HG03378 (cell line): ENCODE results near the gene CHID1.

Experiments used
- ATAC-seq: cut with Tn5 transposase; IDR thresholded peaks from one replicate; pipeline ENCODE4 v1.9.1; 2021; ENCODE audit warnings: mild to moderate bottlenecking, moderate library complexity; ENCODE audit not compliant: unreplicated experiment

The CHID1 gene

GRCh38 chr11:933142-933851, 22.7 kb upstream of the CHID1 start:
- no peak for ATAC-seq

GRCh38 chr11:932435-932834, 21.8 kb upstream of the CHID1 start:
- no peak for ATAC-seq

- no peak for ATAC-seq
Measured at GRCh38 chr11:931385-931784, 20.8 kb upstream of the CHID1 start.

DNA sequence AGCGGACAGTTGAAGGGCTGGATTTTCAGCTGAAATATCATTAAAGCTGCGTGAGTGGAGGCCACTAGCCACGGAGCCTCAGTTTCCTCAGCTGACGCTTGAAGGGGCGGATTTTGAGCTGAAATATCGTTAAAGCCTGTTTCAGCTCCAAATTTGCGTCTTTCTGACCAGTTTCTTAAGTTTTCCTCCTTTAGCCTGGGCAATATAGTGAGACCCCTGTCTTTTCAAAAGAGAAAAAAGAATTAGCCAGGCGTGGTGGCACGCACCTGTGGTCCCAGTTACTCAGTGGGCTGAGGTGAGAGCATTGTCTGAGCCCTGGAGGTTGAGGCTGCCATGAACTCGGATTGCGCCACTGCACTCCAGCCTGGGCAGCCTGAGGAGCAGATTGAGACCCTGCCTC, 18.8 kb upstream of the CHID1 start:
- no peak for ATAC-seq

DNA sequence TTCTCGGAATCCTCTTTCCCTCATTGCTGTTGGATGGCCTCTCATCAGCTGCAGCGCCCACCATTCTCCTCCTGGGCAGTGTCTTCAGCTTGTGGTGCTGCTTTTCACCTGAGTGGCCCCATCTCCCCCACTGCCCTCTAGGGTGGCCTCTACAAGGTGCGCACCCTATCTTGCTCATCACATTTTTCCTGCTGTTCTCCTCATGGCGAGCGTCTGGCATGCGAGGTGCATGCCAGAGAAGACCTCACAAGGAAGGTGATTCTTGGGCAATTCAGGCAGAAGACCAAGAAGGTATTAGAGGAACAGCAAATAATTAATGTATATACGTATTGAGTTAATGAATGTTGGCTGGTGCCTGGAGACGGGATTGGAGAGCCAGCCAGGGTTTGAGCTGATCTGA, 18.2 kb upstream of the CHID1 start:
- ATAC-seq = no peak

DNA sequence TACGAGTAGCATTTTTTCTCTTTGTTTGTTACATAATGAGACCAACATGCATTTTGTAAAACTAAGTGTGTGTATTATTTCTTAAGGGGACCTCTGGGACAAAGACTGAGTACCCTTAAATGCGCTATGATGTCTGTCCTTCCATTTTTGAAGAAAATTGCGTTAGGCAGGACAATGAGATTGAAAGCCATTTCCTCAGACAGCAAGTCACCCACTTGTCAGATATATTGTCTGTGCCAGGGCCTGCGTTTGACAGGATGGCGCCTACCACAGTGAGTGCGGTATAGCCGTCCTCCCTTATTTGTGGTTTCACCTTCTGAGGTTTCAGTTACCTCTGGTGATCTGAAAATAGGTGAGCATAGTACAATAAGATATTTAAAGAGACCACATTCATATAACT, 17.3 kb upstream of the CHID1 start:
- no peak for ATAC-seq

- ATAC-seq = no peak
Measured at GRCh38 chr11:926341-926916, 15.8 kb upstream of the CHID1 start.

DNA sequence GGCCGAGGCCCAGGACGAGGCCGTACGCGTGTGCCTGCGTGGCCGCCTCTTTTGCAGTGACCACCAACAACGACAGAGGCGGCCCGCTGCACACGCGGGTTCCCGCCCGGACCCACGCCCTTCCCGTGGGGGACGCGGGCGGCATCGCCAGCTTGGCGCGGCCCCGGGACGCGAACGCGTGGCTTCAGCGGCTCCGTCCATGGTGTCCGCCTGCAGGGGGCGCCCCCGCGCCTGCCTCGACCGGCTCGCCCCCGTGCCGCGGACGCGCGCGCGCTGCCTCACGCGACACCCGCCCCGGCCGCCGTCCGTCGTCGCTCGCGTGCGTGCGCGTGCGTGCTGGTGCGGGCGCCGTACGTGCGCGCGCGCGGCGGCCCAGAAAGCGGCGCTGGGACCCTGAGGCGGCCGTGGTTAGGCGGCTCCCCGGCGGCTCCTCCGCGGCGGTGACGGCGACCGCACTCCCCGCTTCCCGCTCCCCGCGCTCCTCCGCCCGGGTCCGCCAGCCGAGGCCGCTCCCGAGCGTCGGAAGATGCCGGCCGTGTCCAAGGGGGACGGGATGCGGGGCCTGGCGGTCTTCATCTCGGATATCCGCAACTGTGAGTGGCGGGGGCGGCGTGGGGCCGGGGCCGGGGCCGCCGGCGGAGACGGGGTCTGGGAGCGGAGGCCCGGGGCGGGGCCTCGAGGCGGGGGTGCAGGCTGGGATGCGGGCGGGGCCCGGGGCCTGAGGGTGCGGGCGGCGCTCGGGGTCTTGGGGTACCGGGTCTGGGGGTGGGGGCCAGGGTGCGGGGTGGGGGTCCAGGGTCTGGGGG, 15.1 kb upstream of the CHID1 start, which contains the start of gene AP2A2:
Gene AP2A2, plus strand, starts transcription at position 375 of the 806 bp plus-strand sequence. Its CDS starts 152 bp downstream, at position 527.
- no peak for ATAC-seq

- ATAC-seq = no peak
Measured at GRCh38 chr11:925158-925495, 14.5 kb upstream of the CHID1 start.

- ATAC-seq = no peak
Measured at GRCh38 chr11:924406-925157, 14.0 kb upstream of the CHID1 start.

DNA sequence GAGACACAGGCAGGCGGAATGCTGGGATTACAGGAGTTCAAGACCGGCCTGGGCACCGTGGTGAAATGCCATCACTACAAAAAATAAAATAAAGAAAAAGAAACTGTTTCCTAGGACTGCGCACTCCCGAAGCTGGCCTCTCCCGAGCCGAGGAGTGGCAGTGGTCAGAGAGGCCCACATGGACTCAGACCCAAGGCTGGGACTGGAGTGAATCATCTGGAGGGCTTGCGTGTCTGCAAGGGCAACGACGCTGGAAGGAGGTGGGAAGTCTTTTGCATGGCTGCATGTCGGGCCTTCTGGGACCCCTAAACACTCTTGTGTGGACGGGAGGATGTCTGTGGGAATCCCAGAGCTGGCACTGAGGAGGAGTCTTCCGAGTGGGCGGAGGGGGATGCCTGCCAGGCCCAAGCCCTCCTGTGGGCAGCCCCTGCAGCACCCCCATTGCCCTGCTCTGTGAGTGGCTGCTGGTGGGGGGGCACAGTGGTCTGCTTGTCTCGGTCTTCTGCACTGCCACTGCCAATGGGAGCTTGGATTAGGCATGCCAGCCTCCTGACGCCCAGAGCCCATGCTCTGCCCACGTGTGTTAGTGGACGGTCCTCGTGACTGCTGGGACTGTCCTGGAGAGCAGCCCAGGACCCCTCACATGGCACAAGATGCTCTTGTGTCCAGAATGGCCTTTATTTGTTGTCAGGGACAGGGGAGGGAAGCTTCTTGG, 13.2 kb upstream of the CHID1 start:
- ATAC-seq = no peak

- ATAC-seq = no peak
Measured at GRCh38 chr11:921921-922678, 11.5 kb upstream of the CHID1 start.

DNA sequence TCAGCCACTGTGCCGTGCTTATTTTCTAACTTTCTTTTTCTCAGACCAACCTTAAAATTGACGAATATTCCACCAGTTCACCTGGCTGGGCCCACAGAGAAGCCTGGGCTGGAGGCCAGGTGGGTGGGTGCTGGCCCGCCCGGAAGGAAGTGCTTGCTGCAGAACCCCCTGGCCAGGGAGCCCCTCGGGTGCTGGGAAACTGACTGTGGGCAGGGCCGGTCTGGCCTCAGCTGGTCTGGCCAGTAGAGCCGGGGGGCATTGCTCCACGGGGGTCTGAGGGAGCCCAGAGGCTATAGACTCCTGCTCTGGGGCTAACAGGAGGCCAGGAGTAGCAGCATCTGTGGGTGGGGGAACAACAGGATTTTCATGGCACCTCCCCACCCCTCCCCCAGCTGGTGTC, 6.8 kb upstream of the CHID1 start:
- ATAC-seq = no peak

GRCh38 chr11:914747-915501, 4.3 kb upstream of the CHID1 start:
- ATAC-seq = no peak

DNA sequence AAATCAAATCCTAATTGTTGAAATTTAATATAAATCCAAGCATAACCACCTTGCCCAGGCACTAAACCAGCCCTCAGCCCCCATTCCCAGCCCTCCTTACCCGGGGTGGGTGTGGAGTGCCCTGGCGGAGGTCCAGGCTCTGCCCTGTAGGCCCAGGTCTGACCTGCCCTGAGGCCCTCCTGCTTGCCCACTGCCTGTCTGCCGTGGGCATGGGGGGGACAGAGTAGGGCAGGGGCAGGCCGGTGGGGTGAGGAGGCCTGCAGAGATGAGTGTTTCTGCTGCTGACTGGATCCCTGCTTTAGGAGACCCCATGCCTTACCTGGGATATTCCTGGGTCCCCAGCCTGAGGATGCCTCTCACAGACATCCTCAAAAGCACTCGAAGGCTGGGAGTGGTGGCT, 3.6 kb upstream of the CHID1 start:
- ATAC-seq = no peak

DNA sequence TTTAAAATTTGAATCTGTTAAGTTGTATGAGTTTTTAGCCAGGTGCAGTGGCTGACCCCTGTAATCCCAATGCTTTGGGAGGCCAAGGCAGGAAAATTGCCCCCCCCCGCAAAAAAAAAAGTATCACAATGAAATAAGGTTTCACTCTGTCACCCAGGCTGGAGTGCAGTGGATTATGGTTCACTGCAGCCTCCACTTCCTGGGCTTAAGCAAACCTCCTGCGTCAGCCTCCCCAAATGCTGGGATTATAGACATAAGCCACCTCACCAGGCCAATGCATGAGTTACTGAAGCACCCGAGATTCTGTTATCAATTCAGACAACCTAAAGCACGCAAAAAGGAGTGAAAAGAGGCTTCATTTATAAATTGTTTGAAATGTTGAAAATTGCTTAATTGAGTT, 2.4 kb upstream of the CHID1 start:
- ATAC-seq = no peak

GRCh38 chr11:912266-912665, 1.7 kb upstream of the CHID1 start:
- ATAC-seq = no peak

DNA sequence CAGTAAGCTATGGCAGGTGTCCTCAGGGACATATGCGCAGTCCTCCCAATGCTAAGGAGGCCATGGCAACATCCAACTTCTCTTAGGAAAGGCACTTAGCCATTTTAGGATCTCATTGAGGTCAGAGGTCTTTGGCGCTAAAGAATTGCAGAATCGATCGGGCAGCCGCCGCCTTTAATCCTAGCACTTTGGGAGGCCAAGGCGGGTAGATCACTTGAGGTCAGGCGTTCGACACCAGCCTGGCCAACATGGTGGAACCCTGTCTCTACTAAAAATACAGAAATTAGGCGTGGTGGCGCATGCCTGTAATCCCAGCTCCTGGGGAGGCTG, 1.2 kb upstream of the CHID1 start:
- ATAC-seq = no peak
